NCI-H526 treated with DMSO at 0.1 percent for 48 hours (cell line): ENCODE measurements around the gene GALNT5.
"Not testable (repeated sequence)": the region's sequence is repeated elsewhere in the genome, so short reads cannot be mapped to it uniquely, and the experiment has no call there.

Source experiments
- DNase-seq: peaks from one replicate; lab custom pipeline; 2025; lab: John Stamatoyannopoulos, UW

GALNT5 gene

GRCh38 chr2:157257312-157258252 lies at the start of gene GALNT5:
Gene GALNT5 (plus strand): TSS chr2:157257705. CDS start chr2:157258083, 378 bp downstream.
- DNase-seq: no peak

DNA sequence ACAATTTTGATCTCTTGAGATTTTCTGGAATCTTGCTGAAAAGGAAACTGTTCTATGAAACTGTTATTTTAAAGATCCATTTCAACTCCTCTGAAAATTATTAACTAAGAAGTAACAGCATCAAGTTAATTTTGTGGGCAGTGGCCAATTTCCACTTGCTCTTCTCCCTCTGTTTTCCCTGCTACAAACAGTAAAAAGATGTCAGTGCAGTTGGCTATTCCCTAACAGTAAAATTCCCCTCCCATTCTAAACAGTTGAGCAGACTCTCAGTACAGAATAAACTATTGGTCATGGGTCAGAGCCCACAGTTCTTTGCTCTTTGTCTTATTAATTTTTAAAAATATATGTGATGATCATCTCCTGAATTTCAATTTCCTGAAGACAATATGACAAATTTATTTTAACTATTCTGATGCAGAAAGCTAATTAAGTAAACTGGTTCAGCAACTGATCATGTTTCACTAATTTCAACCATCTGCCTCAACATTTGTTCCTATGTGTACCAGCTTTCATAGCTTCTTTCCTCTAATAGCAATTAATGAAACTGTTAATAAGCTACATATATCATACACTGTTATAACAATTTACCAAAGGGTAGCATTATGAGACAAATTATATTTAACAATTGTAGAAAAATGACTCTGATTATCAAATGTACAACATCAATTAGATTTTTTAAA lies 41.1 kb upstream of the GALNT5 start:
- DNase-seq: no peak

GRCh38 chr2:157217409-157217808 lies 40.1 kb upstream of the GALNT5 start:
- DNase-seq: no peak

DNA sequence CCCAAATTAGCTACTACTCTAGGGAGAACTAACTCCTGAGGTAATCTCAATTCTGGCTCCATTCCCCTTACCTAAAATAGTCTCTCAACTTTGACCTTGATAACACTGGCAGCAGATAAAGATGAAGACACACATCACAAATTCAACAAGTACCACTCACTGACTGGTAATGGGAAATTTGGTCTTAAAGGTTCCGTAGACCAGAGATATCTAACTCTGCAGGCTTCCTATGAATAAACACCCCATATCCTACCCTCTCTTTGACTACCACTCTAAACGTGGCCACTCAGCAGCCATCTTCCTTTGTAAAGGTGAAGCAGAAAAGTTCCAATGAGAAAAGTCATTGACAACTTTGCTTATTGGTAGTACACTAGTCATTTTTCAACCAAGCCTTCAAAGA lies 38.6 kb upstream of the GALNT5 start:
- DNase-seq: no peak

DNA sequence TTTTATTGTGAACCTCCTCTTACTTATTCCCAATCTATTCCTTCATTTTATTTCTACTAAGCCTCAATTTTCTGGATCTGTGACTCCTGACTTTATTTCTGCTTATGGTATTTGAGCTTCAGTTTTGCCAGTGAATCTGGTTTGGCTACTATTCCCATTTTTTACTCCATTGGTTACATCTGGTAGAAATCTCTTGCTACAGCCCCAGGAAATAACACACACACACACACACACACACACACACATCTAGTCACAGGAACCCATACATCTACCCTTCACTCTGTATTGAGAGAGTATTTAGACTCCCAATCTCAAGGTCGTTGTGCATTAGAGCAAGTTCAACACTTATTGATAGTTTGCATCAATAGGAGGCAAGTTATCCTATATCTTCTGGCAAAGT lies 37.0 kb upstream of the GALNT5 start:
- DNase-seq: no peak

GRCh38 chr2:157221394-157221988 lies 36.0 kb upstream of the GALNT5 start:
- no peak for DNase-seq

DNA sequence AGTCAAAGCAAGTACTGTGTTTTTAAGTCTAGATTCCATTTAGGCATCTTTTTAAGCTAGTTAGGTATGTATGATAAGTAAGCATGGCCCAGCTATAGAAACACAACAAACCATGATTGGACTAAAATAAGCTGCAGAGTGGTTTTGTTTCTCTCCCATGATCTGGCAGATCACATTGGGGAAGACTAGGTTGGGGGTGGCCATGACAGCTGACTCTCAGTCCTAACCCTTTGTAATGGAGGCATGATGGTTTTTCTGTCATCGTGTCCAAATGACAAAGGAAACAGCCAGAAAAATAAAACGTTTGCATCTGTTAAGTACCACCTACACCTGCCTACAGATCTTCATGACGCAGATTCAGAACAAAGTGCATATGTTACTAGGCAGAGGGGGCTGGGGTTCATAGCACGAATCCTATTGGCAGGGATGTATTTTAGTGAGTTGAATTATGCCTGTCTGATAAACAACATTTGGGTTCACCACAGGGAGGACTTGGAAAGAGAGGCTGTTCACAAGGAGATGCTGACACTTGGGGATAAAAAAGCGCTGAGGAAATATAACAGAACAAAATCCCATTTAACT lies 33.8 kb upstream of the GALNT5 start:
- DNase-seq: no peak

- DNase-seq: not testable (repeated sequence)
Measured at GRCh38 chr2:157224448-157224847, 33.1 kb upstream of the GALNT5 start.

DNA sequence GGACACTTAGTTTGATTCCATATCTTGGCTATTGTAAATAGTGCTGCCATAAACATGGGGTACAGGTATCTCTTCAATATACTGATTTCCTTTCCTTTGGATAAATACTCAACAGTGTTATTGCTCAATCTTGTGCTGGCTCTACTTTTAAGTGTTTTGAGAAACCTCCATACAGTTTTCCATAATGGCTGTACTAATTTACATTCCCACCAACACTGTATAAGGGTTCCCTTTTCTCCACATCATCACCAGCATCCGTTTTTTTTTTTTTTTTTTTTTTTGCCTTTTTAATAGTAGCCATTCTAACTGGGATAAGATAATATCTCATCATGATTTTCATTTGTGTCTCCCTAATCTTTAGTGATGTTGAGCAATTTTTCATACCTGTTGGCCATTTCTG lies 29.9 kb upstream of the GALNT5 start:
- DNase-seq: no peak

DNA sequence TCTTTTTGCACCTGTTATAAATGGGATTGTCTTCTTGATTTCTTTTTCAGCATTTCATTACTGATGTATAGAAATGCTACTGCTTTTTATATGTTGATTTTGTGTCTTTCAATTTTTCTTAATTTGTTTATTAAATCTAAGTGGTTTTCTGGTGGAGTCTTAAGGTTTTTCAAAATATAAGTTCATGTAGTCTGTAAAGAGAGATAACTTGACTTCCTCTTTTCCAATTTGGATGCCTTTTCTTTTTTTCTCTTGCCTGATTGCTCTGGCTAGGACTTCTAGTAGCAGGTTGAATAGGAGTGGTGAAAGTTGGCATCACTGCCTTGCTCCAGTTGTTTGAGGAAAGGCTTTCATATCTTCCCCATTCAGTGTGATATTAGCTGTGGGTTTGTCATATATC lies 28.6 kb upstream of the GALNT5 start:
- DNase-seq: no peak

DNA sequence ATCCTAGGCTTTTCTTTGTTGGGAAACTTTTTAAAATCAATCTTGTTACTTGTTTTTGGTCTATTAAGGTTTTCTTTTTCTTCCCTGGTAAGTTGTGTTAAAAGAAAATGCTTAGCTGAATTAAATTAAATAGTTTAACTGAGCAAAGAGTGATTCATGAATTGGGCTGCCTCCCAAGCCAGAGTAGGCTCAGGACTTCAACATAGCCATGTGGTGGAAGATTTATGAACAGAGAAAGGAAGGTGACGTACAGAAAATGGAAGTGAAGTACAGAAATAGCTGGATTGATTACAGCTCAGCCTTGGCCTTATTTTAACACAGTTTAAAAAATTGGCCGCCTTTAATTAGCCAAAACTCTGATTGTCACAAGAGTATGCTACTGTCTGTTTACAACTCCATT lies 27.9 kb upstream of the GALNT5 start:
- no peak for DNase-seq

DNA sequence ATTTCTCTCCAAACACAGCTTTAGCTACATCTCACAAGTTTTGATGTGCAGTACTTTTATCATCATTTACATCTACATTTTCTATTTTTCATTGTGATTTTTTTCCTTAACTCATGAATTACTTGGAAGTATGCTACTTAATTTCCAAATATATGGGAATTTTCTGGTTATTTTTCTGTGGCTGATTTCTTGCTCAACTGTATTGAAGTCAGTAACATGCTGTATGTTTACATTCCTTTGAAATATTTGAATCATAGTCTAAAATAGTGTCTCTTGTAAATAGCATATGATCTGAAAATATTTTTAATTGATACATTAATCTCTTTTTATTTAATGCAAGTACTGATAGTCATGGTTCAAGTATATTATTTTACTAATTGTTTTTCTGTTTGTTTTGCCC lies 26.0 kb upstream of the GALNT5 start:
- DNase-seq: no peak

- DNase-seq: no peak
Measured at GRCh38 chr2:157233506-157233905, 24.0 kb upstream of the GALNT5 start.

GRCh38 chr2:157236404-157236803 lies 21.1 kb upstream of the GALNT5 start:
- DNase-seq: no peak

- no peak for DNase-seq
Measured at GRCh38 chr2:157238296-157238695, 19.2 kb upstream of the GALNT5 start.

GRCh38 chr2:157244691-157245090 lies 12.8 kb upstream of the GALNT5 start:
- DNase-seq: no peak

DNA sequence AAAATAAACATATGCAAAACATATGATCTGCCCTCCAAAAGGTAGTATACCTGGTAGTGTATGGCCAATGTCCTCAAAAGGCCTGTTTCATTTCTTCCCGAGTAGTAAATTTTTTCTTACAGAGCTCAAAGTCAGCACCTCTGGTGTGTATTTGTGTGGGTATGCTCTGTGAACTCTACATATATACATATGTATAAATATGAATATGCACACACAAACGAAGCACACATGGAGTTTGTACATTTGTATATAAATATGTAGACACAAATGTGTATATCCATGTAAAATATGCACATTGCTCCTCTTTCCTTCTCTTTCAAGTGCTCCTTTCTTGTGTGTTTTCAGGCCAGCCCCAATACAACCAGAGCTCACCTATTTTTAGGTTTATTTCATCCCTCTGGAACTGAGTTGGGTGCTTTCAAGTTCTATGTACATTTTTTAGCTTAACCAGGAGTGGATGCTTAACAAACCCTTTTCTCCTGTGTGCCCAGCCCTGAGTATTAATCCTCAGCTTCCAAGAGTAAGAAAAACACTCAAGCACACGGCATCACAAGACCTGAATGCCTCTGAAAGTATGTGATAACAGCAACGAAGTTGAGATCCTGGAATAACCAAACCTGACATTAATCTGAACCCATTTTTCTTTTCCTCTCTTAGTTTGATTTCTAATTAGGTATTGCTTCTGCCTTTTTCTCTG lies 12.2 kb upstream of the GALNT5 start:
- DNase-seq: no peak

- no peak for DNase-seq
Measured at GRCh38 chr2:157245846-157246764, 11.4 kb upstream of the GALNT5 start.

DNA sequence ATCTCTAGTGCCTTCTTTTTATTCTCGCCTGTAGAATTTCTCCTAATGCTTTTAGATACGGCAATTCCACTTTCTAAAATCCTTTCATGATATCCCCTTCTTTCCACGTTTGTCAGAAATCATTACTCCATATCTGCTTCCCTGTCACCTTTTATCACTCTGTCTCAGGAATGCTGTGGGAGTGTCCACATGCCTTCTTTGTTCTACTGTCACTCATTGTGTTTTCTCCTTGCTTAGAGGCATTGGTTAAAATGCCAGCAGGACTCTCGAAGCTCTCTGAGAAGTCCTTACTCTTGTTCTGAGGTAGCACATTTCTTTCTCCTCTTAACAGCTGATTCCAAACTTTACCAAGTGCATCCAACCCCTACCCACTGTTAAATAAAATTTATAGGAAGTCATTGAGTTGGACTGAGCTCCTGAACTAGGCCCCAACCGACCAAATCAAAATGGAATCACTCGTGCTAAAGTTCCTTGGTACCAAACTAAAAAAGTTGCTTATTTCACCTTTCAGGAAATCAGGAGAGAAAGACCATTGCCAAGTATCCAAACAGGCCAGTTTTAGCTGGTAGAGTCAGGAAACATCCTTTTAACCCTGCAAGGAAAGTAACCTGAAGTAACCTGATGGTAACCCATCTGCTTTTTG lies 10.6 kb upstream of the GALNT5 start:
- no peak for DNase-seq

DNA sequence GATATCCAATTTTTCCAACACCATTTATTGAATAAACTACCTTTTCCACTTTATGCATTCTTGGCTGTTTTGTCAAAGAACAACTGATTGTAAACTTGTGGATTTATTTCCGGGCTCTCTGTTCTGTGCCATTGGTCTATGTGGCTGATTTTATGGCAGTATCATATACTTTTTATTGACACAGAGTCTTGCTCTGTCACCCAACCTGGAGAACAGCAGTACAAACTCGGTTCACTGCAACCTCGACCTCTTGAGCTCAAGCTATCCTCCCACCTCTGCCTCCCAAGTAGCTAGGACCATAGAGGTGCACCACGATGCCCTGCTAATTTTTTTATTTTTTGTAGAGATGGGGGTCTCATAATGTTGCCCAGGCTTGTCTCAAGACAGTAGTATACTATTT lies 6.7 kb upstream of the GALNT5 start:
- DNase-seq: no peak
